BE2C (cell line): ENCODE results near the gene EPHA2.

Experiments
- DNase-seq: peaks from one replicate; pipeline ENCODE4 v3.0.0-alpha.2; 2020
- H3K27me3 ChIP-seq: fragments of 250-450 bp; sonication (Bioruptor Pico); 2 replicates; pipeline ENCODE4 v1.5.1; 2020; ENCODE audit warnings: mild to moderate bottlenecking
- H3K36me3 ChIP-seq: fragments of 250-450 bp; sonication (Bioruptor Pico); 2 replicates; pipeline ENCODE4 v1.5.1; 2020; ENCODE audit warnings: mild to moderate bottlenecking
- H3K4me1 ChIP-seq: fragments of 250-450 bp; sonication (Bioruptor Pico); 2 replicates; pipeline ENCODE4 v1.5.1; 2020
- H3K4me3 ChIP-seq: 2 replicates; pipeline ENCODE4 v1.5.1; 2011; ENCODE audit warnings: low read depth, low read length
- H3K9me3 ChIP-seq: fragments of 250-450 bp; sonication (Bioruptor Pico); 2 replicates; pipeline ENCODE4 v1.5.1; 2020
- CTCF ChIP-seq: IDR thresholded peaks from 2 replicates; pipeline ENCODE4 v1.5.1; 2012; ENCODE audit warnings: mild to moderate bottlenecking, low read depth, low read length

Gene EPHA2

GRCh38 chr1:16149146-16149545, 6.7 kb downstream of the EPHA2 start:
- Histone ChIP-seq H3K4me3 (no peak overlapping the region), H3K4me1 (no peaks in the 10 kb centered on the region; the same call in 1 of the 2 replicates), H3K27me3 (no peaks in the 10 kb centered on the region), H3K36me3 (no peaks in the 10 kb centered on the region), H3K9me3 (no peaks in the 10 kb centered on the region)
- no peak for DNase-seq
- TF ChIP-seq CTCF, result no peak

- no peak for DNase-seq
- H3K36me3 ChIP-seq, result no peaks in the 10 kb centered on the region
- no peaks in the 10 kb centered on the region for H3K27me3 ChIP-seq
- no peak overlapping the region for H3K4me3 ChIP-seq
- no peak for TF ChIP-seq CTCF
- H3K4me1 ChIP-seq, result no peaks in the 10 kb centered on the region; the same call in 1 of the 2 replicates
- no peaks in the 10 kb centered on the region for H3K9me3 ChIP-seq
These were observed 7.4 kb downstream of the EPHA2 start for GRCh38 chr1:16148329-16149092.

- H3K9me3 ChIP-seq, result no peaks in the 10 kb centered on the region
- H3K27me3 ChIP-seq, result no peaks in the 10 kb centered on the region
- no peaks in the 10 kb centered on the region; the same call in 1 of the 2 replicates for H3K4me1 ChIP-seq
- no peak for TF ChIP-seq CTCF
- no peak overlapping the region for H3K4me3 ChIP-seq
- no peak for DNase-seq
- H3K36me3 ChIP-seq, result no peaks in the 10 kb centered on the region
These were observed 8.5 kb downstream of the EPHA2 start for GRCh38 chr1:16147156-16147926.

GRCh38 chr1:16146279-16147155, 9.4 kb downstream of the EPHA2 start:
- H3K4me3 ChIP-seq, result no peak overlapping the region
- H3K4me1 ChIP-seq, result peaks cover 6% of the 10 kb centered on the region
- H3K27me3 ChIP-seq, result no peaks in the 10 kb centered on the region
- no peaks in the 10 kb centered on the region for H3K9me3 ChIP-seq
- peak; percentile 34 for DNase-seq
- no peaks in the 10 kb centered on the region for H3K36me3 ChIP-seq
- no peak for TF ChIP-seq CTCF

- H3K27me3 ChIP-seq, result no peaks in the 10 kb centered on the region
- H3K4me3 ChIP-seq, result no peak overlapping the region
These were observed 10.1 kb downstream of the EPHA2 start for GRCh38 chr1:16145662-16146278.

More at GRCh38 chr1:16145662-16146278, 10.1 kb downstream of the EPHA2 start:
- Histone ChIP-seq H3K4me1 (peaks cover 11% of the 10 kb centered on the region), H3K36me3 (no peaks in the 10 kb centered on the region), H3K9me3 (no peaks in the 10 kb centered on the region)
- TF ChIP-seq CTCF, result no peak
- DNase-seq, result no peak
